HepG2 (cell line): ENCODE measurements around the gene OR5K2. TPM values are rescaled to one million over a fixed set of nuclear protein-coding genes. Genes with fewer than 3 reads are reported as not detected.

Experiments used
- ATAC-seq: fragments of 200-7000 bp; cut with Tn5 transposase; 3 replicates; pipeline ENCODE4 v1.9.1; 2020; ENCODE audit warnings: mild to moderate bottlenecking, moderate library complexity
- BruUV-seq: library from RNA; stranded (reverse); fragments of 400-500 nt; replicated peaks from 2 replicates; lab custom pipeline; 2021; lab: Mats Ljungman, UMichigan
- CTCF ChIA-PET: fragments of 300-600 bp; formaldehyde crosslinking; extraction: SDS; loops from one replicate; lab custom pipeline; 2021; ENCODE audit warnings: low total read pairs, inconsistent platforms, low intra/inter-chr PET ratio; lab: Yijun Ruan, JAX
- POLR2A ChIA-PET: fragments of 350-600 bp; sonication (Branson Sonifier 250); formaldehyde crosslinking; loops from one replicate; lab custom pipeline; 2020; ENCODE audit warnings: antibody characterized with exemption, inconsistent platforms; lab: Yijun Ruan, JAX
- DNase-seq: peaks from one replicate; pipeline ENCODE4 v3.0.0-alpha.2; 2015; ENCODE audit warnings: low spot score
- FAIRE-seq: peaks from 3 replicates; lab custom pipeline; 2011; peaks lifted over from hg19 to GRCh38; lab: Jason Lieb, UNC
- H2AFZ ChIP-seq: one replicate; pipeline ENCODE4 v1.6.1; 2011; ENCODE audit warnings: low read length, inconsistent platforms
- H3K27ac ChIP-seq: fragments of 300-600 bp; 3 replicates; pipeline ENCODE4 v1.8.0; 2011; ENCODE audit warnings: mixed run types, mild to moderate bottlenecking, mixed read lengths, low read length, inconsistent platforms; ENCODE audit not compliant: insufficient read depth; ENCODE audit errors: extremely low read length
- H3K27me3 ChIP-seq, 2 experiments: fragments of 200-600 bp in 1 of 2; 2 replicates in 1 of 2; 3 replicates in 1 of 2; pipeline versions ENCODE4 v1.6.0 to v1.8.0; 2011; ENCODE audit warnings: low read length in 2 of 2, mild to moderate bottlenecking in 2 of 2, moderate library complexity in 2 of 2, inconsistent platforms in 1 of 2; ENCODE audit not compliant: insufficient read depth in 2 of 2, control insufficient read depth in 1 of 2
- H3K36me3 ChIP-seq, 2 experiments: fragments of 200-600 bp in 1 of 2; replicated peaks in 1 of 2; 2 replicates in 1 of 2; 3 replicates in 1 of 2; pipeline versions ENCODE4 v1.5.1 to v1.8.0; 2011; ENCODE audit warnings: low read length in 2 of 2, inconsistent platforms in 1 of 2; ENCODE audit not compliant: insufficient read depth in 2 of 2, control insufficient read depth in 1 of 2
- H3K4me1 ChIP-seq: 2 replicates; pipeline ENCODE4 v1.5.1; 2012; ENCODE audit warnings: low read length, inconsistent platforms; ENCODE audit not compliant: insufficient read depth
- H3K4me2 ChIP-seq: 2 replicates; pipeline ENCODE4 v1.6.0; 2011; ENCODE audit warnings: low read depth, low read length, inconsistent platforms
- H3K4me3 ChIP-seq, 3 experiments: fragments of 200-600 bp in 1 of 3; sonication (generic), shearing (Covaris generic) in 1 of 3; replicated peaks in 1 of 3; 2 replicates each; pipeline ENCODE4 v1.5.1; 2011 to 2016; ENCODE audit warnings: low read length in 3 of 3, inconsistent platforms in 2 of 3, low read depth in 2 of 3, mild to moderate bottlenecking in 2 of 3, control low read depth in 1 of 3, mixed read lengths in 1 of 3; ENCODE audit not compliant: insufficient read depth in 1 of 3
- H3K79me2 ChIP-seq: one replicate; pipeline ENCODE4 v1.6.1; 2011; ENCODE audit warnings: low read length, inconsistent platforms; ENCODE audit not compliant: insufficient read depth
- H3K9ac ChIP-seq: 2 replicates; pipeline ENCODE4 v1.6.0; 2011; ENCODE audit warnings: mild to moderate bottlenecking, low read depth, low read length, inconsistent platforms; ENCODE audit not compliant: insufficient read depth
- H3K9me3 ChIP-seq: 2 replicates; pipeline ENCODE4 v1.5.1; 2012; ENCODE audit warnings: mild to moderate bottlenecking, low read length
- H4K20me1 ChIP-seq: 2 replicates; pipeline ENCODE4 v1.6.0; 2011; ENCODE audit warnings: inconsistent platforms, mild to moderate bottlenecking, low read length, moderate library complexity; ENCODE audit not compliant: insufficient read depth
- BRCA1 ChIP-seq: sonication (generic); formaldehyde crosslinking; IDR thresholded peaks from 2 replicates; pipeline ENCODE4 v1.4.0; 2020; ENCODE audit warnings: missing genetic modification reagents
- CEBPB ChIP-seq: IDR thresholded peaks from 2 replicates; pipeline ENCODE4 v1.6.1; 2011; ENCODE audit warnings: low read depth, low read length, improper control_type of control experiment, borderline replicate concordance
- FOXK2 ChIP-seq: fragments of 450-650 bp; IDR thresholded peaks from 2 replicates; pipeline ENCODE4 v1.6.1; 2016
- MAFF ChIP-seq: IDR thresholded peaks from 2 replicates; pipeline ENCODE4 v1.6.1; 2011; ENCODE audit warnings: low read depth, low read length, improper control_type of control experiment
- MAFK ChIP-seq, 2 experiments: IDR thresholded peaks in 1 of 2; conservative IDR thresholded peaks in 1 of 2; 2 replicates each; pipeline ENCODE4 v1.6.1; 2011; ENCODE audit warnings: improper control_type of control experiment in 2 of 2, low read length in 2 of 2
- POGK ChIP-seq: sonication (generic); formaldehyde crosslinking; conservative IDR thresholded peaks from 2 replicates; pipeline ENCODE4 v1.8.0; 2022; ENCODE audit warnings: mild to moderate bottlenecking, moderate library complexity, missing genetic modification reagents
- SRSF1 ChIP-seq: fragments of 200-400 bp; formaldehyde crosslinking; optimal IDR thresholded peaks from 2 replicates; pipeline ENCODE3; 2017; ENCODE audit warnings: mild to moderate bottlenecking, low read depth, low read length, moderate library complexity
- U2AF1 ChIP-seq: fragments of 200-400 bp; formaldehyde crosslinking; optimal IDR thresholded peaks from 2 replicates; pipeline ENCODE3; 2017; ENCODE audit warnings: mild to moderate bottlenecking, low read depth, low read length
- WGBS: methylation state at CpG from one replicate; pipeline ENCODE4 v1.1.6; 2017; ENCODE audit warnings: low lambda C conversion rate; 5-methylcytosine and 5-hydroxymethylcytosine counted together
- in situ Hi-C: cut with HindIII; loops from 2 replicates; pipeline ENCODE4 v1.10.0; 2017; ENCODE audit warnings: low pct_unique_long_range_greater_than_20kb; ENCODE audit not compliant: extremely low pct_ligation_motif_present
- intact Hi-C: fragments of 100-400 bp; cut with micrococcal nuclease; formaldehyde crosslinking; loops from one replicate; pipeline ENCODE4 v1.10.0; 2022; ENCODE audit not compliant: unreplicated experiment
- polyA plus RNA-seq, 8 experiments: library from polyadenylated mRNA; depleted of rRNA in 3 of 8; stranded (reverse) in 7 of 8; unstranded in 1 of 8; fragments of >200 nt; fragmentation: Illumina TruSeq in 4 of 8; extraction: Trizol in 4 of 8; gene quantifications; 2 replicates each; pipeline versions ENCODE4 v1.2.1 to v1.2.3, GENCODE V29; 2011 to 2016; ENCODE audit warnings: low read depth in 4 of 8, missing spikeins in 1 of 8, mixed read lengths in 1 of 8; ENCODE audit not compliant: insufficient read depth in 1 of 8
- total RNA-seq, 5 experiments: library from RNA; depleted of rRNA; stranded (reverse); fragments of >200 nt; fragmentation: Illumina TruSeq; extraction: Trizol; gene quantifications; 2 replicates each; pipeline ENCODE4 v1.2.3, GENCODE V29; 2016; ENCODE audit warnings: low read depth in 1 of 5

The OR5K2 gene
- total and polyA plus RNA-seq, 2 of the 13 experiments (the other 11 are each of a cell fraction or from before 2014, with no cell fraction given) = not detected

GRCh38 chr3:98449606-98450193 is 47.8 kb upstream of the OR5K2 start:
- TF ChIP-seq BRCA1 (no peak), SRSF1 (no peak), POGK (no peak), CEBPB (peak; percentile 46; the same call in 1 of the 2 replicates)
- POLR2A ChIA-PET = no interaction called here
- Histone ChIP-seq H3K79me2 (no peaks in the 10 kb centered on the region), H3K4me3 (no peak overlapping the region), H3K4me2 (no peak overlapping the region), H2AFZ (no peak overlapping the region), H3K4me1 (no peaks in the 10 kb centered on the region), H3K27ac (no peak overlapping the region), H3K9me3 (no peaks in the 10 kb centered on the region), H4K20me1 (no peaks in the 10 kb centered on the region), H3K9ac (no peak overlapping the region), H3K27me3 (no peaks in the 10 kb centered on the region), H3K36me3 (no peaks in the 10 kb centered on the region)
- DNase-seq (no peak), FAIRE-seq (no peak), ATAC-seq (no peak)
- CTCF ChIA-PET = no interaction called here
- no TSS peak for BruUV-seq
- in situ Hi-C loops (no loop called here), intact Hi-C loops (no loop called here)
- WGBS = 40% methylated on average over 7 of the region's 7 CpGs

GRCh38 chr3:98450372-98450771 is 47.1 kb upstream of the OR5K2 start:
- H3K79me2 ChIP-seq = no peaks in the 10 kb centered on the region
- BruUV-seq = no TSS peak
- in situ Hi-C loops (no loop called here), intact Hi-C loops (no loop called here)
- H3K9ac ChIP-seq = no peak overlapping the region
- 2% methylated on average over 4 of the region's 4 CpGs for WGBS
- ATAC-seq = no peak
- no peak for DNase-seq
- H4K20me1 ChIP-seq = no peaks in the 10 kb centered on the region
- no peak for FAIRE-seq
- TF ChIP-seq U2AF1 (no peak), MAFK (conservative IDR thresholded peaks at IDR 0.05 in 1 of 2, IDR thresholded peaks at IDR 0.05 in 1 of 2; ENCODE audit: low read length in 2 of 2) (peak; percentile 2 to 72; a peak in 2 of 4 replicates), FOXK2 (no peak), MAFF (0 out of 2 replicates have a peak, but pooled peaks have one; percentile 34)
- no peak overlapping the region for H3K4me3 ChIP-seq
- no peak overlapping the region for H3K4me2 ChIP-seq
- H3K27me3 ChIP-seq = no peaks in the 10 kb centered on the region
- no peaks in the 10 kb centered on the region for H3K4me1 ChIP-seq
- H2AFZ ChIP-seq = no peak overlapping the region
- ChIA-PET POLR2A (no interaction called here), CTCF (no interaction called here)
- no peaks in the 10 kb centered on the region for H3K36me3 ChIP-seq
- H3K9me3 ChIP-seq = no peaks in the 10 kb centered on the region
- H3K27ac ChIP-seq = no peak overlapping the region
